Right lung (tissue), 5 donors: ENCODE data around the gene MON2. TPM values are rescaled to one million over a fixed set of nuclear protein-coding genes. Genes with fewer than 3 reads are reported as not detected.
"Not testable (repeated sequence)": the region's sequence is repeated elsewhere in the genome, so short reads cannot be mapped to it uniquely, and the experiment has no call there.

ENCODE experiments used
- DNase-seq, 2 donors: peaks; one replicate each; pipeline ENCODE4 v3.0.0-alpha.2; 2013
- polyA plus RNA-seq, 5 donors: library from polyadenylated mRNA; unstranded; fragments of 120-200 nt; gene quantifications; one replicate each; pipeline versions ENCODE4 v1.2.1 to v1.2.3, GENCODE V29; 2013; ENCODE audit warnings: inconsistent platforms in 1 of 5, low replicate concordance in 1 of 5; ENCODE audit not compliant: insufficient read length in 5 of 5, insufficient read depth in 1 of 5

Gene MON2
- polyA plus RNA-seq, 5 donors: 54.5 to 95.9 (median 81.0) TPM

DNA sequence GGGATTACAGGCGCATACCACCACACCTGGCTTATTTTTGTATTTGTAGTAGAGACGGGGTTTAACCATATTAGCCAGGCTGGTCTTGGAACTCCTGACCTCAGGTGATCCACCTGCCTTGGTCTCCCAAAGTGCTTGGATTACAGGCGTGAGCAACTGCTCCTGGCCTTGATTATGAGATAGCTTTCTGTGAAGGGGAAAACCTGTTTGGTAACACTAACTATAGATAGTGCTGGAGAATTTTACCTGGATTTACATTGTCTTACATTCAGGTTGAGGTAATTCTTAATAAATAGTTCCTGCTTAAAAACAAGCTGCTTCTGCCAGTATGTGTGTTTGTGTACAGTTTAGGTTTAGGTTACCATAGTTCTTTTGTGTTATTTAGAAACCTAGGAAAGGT, 77.1 kb downstream of the MON2 start:
- DNase-seq: no peak

DNA sequence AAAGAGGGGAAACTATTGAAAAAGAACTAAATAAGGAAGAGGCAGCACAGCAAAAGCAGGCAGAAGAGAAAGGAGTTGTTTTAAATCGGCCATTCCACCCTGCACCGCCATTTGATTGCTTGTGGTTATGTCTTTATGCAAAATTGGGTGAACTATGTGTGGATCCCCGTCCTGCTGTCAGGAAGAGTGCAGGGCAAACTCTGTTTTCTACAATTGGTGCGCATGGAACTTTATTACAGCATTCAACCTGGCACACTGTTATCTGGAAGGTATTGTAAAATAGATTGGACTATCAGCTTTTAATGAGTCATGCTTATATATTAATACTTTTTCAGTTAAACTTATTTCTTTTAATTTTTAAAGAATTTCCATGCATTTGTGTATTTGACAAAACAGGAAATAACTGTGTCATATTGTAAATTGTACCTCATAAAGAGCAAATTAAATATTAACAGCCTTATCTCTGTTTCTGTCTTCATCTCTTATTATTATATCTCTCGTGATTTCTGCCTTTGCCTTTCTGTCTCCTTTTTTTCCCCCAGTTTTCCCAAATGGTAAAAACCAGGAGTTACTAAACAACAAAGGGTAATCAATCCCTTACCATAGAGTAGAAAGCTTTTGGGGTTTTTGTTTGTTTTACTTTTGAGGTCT, 86.4 kb downstream of the MON2 start:
- DNase-seq: no peak

DNA sequence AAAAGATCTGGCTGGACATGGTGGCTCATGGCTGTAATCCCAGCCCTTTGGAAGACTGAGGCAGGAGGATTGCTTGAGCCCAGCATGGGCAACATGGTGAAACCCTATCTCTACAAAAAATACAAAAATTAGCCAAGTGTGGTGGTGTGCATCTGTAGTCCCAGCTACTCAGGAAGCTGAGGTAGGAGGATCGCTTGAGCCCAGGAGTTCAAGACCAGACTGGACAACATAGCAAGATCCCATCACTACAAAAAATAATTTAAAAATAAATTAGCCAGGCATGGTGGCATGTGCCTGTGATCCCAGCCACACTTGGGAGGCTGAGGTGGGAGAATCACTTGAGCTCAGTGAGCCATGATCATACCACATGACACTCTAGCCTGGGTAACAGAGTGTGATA, 92.7 kb downstream of the MON2 start:
- DNase-seq: not testable (repeated sequence)

DNA sequence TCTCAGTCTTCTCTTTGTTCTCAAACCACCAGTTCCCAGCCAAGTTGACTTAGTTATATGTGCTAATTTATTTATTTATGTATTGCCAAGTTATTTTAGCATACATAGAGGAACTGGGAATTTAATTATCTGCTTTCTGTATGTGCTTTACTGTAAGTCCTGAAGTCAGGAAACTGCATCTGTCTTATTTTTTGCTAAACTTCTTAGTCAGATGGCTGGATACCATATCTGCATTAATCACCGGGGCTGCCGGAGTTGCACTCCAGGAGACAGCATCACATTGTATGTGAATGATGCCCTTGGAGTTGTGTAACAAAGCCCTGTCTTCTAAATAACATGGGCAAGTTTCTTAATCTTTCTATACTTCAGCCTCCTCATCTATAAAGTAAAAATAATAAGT, 96.2 kb downstream of the MON2 start:
- no peak for DNase-seq

DNA sequence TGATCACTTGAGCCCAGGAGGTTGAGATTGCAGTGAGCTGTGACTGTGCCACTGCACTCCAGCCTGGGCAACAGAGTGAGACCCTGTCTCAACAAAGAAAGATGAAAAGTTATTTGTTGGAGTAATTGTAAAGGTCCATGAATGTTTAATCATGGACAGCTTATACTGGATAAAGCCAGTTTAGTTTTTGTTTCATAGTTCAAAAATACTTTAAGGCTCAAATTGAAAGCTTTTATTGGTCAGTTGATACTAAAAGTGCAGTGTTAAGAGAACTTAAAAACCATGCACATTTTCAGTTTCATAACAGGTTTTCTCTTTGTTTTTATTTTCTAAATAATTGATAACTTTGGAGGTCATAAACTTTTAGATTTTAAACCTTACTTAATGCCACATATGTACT, 108.4 kb downstream of the MON2 start:
- DNase-seq: no peak

DNA sequence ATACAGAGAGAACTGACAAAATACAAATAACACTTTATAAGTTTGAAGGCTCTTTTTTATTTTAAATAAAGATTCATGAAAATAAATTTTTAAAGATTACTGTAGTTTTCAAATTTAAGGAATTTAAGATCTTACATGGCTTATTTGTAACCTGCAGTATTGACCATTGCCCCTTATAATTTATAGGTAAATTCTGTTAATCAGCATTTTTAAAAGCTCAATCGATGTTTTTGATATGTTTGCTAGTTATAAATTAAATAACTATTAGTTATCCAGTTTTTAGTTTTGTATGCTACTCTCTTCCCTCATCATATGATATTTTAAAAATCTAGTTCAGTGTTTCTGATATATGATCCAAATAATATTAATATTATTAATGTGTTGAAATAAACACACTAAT, 109.9 kb downstream of the MON2 start:
- DNase-seq: no peak

DNA sequence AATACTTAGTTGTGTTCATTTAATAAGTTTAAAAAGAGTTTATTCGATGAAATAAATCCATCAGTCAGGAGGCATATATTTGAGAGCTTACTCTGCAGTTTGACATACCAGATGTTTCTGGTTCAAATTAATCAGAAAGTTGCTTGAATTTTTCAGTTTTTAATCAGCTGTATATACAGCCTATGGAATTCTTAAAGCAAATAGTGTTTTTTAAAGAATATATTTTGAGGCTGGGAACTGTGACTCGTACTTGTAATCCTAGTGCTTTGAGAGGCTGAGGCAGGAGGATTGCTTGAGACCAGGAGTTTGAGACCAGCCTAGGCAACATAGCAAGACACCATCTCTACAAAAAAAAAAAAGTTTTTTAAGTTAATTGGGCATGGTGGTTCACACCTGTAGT, 112.1 kb downstream of the MON2 start:
- DNase-seq: no peak

DNA sequence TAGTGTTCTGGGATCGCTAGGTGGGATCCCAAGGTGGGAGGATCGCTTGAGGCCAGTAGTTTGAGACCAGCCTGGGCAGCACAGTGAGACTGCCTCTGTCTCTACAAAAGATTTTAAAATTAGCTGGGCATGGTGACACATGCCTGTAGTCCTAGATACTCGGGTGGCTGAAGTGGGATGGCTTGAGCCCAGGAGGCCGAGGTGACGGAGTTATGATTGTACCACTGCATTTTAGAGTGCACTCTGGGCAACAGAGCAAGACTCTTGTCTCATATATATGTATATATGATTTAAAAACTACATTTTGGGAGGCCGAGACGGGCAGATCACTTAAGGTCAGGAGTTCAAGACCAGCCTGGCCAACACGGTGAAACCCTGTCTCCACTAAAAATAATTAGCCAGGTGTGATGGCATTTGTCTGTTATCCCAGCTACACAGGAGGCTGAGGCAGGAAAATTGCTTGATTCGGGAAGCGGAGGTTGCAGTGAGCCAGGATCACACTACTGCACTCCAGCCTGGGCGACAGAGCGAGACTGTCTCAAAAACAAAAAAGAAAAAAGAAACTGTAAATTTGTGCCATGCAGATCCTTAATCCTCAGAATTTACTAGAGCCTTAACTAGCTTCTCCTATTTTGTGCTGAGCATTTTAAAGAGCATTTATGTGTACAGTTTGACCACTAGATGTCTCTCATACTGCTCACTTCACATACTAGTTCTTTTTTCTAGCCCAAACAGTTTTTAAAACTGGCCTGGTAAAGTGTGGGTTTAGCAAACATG, 114.8 kb downstream of the MON2 start:
- DNase-seq: peak in 1 of 2 donors; percentile 42

DNA sequence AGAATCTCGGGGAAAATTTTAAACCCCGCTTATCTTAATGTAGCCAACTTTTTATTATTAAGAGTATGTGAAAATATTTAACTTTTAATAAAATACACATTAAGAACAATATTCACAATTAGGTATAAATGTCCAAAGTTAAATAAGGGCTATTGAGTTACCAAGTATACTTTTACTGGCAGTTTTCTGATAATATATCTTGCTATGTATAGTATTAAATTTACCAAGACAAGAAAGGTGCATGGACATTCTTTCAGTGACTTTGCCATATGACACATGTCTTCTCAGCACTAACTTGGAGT, 115.4 kb downstream of the MON2 start:
- no peak for DNase-seq

DNA sequence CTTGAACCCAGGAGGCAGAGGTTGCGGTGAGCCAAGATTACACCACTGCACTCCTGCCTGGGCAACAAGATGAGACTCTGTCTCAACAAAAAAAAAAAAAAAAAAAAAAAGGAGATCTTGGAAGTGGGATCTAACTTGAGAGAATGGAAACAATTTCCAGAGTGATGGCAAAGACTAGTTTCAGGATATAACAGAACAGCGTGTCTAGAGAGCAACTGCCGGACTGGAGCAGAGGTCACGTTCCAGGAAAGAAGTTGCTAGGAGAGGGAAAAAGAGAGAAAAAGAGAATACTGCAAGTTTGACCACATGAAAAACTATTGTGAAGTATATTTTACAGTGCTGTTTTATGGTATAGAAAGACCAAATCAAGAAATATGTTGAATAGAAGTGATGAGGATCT, 118.0 kb downstream of the MON2 start:
- DNase-seq: no peak

DNA sequence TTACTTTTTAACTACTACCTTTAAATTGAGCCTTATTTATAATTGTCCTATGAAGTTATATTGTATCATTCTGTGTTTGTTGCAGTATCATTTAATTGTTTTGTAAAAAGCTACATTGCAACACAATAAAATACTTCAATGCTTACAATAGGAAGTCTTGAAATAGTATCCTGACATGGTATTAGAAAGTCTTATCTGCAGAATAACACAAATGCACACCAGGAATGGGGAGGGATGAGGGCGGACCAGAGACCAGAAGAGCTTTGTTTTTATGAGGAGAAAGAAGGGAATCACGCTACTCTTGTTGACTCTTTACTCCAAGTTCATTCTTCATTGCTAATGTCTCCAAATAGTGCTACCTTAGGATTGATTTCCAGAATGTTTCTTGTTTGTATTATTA, 120.2 kb downstream of the MON2 start:
- DNase-seq: no peak

DNA sequence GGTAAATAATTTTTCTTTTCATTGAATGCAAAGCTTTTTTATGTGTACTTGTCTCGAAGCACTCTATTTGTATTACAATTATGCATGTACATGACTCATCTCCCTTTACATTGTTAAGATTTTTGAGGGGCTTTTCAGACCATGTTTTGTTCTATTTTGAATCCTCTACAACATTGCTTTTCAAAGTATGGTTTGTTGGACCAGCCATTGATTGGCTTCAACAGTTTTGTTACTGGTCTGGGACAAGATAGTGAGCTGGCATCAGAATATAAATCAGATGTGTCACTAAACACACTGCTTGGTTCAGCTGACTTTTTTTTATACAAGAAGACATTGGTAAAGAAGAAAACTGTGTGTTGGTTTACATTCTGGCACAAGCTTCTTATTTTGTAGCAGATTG, 122.3 kb downstream of the MON2 start:
- no peak for DNase-seq

DNA sequence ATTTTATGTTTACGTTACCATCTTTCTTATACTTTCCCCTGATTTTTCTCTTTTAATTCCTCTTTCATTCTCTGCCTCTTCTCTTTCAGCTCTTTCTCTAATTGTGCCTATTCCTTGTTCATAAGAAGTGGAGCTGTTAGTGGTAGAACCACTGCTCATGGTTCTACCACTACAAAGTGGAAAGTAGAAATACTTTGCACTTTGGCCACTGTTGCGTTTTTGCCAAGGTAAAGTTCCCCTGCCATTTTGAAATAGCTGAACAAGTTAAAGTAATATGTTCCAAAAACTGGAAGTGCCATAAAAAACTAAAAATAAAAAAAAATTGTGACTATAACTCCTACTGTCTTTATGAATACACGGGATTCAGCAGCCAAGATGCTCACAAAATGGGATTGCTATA, 130.6 kb downstream of the MON2 start:
- DNase-seq: no peak

DNA sequence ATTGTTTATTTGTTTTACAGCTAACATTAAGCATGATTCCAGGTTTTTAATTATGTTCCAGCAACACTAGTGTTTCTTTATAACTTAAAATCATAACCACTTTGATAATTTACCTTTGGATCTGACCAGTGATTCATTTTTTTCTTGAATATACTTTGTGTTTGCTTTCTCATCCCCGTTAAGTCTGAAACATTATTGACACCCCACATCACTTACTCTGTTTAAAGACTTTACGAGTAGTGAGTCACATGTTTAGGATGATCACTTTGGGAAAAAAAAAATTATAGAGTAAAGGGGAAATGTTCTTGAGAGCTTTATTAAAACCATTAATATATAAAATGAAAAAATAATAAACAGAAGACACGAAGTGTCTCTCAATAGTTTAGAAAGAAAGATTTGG, 132.2 kb downstream of the MON2 start:
- DNase-seq: no peak

DNA sequence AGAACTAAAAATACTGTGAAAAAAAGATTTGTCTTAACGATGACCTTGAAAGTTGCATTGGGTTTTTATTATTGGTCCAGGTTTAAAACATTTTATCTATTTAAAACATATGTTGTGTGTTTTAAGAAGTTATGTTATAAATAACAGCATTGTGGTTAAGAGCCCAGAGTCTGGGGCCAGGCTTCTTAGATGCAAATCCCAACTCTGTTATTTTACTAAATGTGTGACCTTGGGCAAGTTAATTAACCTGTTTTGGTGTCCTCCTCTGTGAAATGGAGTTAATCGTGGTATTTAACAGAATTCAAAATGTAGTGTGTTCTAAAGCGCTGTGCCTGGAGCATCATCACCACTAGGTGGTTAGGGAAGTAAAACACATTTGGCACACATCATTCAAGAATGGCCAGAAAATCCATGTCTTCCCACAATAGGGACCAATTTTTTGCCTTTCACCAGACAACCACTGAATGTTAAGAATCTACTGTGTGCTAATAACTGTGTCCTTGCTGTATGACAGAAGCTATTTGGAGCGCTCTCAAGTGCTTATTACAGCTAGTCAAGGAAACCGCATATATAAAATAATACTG, 133.3 kb downstream of the MON2 start:
- DNase-seq: no peak

DNA sequence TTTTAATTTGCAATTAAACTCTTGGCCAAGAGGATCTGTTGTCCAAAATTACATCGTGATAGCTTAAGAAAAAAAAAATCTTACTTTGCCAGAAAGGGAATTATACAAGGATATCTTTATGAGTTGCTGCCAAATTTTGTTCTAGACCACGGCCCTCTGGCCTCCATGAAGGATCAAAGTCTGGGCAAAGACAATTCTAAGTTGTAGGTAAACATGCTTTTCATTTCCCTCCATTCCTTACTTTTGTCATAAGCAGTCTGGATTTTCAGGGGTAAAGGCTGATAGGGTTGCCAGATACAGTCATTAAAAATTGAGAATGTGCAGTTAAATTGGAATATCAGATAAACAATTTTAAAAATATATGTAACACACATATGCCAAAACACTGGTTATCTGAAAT, 135.1 kb downstream of the MON2 start:
- DNase-seq: no peak

DNA sequence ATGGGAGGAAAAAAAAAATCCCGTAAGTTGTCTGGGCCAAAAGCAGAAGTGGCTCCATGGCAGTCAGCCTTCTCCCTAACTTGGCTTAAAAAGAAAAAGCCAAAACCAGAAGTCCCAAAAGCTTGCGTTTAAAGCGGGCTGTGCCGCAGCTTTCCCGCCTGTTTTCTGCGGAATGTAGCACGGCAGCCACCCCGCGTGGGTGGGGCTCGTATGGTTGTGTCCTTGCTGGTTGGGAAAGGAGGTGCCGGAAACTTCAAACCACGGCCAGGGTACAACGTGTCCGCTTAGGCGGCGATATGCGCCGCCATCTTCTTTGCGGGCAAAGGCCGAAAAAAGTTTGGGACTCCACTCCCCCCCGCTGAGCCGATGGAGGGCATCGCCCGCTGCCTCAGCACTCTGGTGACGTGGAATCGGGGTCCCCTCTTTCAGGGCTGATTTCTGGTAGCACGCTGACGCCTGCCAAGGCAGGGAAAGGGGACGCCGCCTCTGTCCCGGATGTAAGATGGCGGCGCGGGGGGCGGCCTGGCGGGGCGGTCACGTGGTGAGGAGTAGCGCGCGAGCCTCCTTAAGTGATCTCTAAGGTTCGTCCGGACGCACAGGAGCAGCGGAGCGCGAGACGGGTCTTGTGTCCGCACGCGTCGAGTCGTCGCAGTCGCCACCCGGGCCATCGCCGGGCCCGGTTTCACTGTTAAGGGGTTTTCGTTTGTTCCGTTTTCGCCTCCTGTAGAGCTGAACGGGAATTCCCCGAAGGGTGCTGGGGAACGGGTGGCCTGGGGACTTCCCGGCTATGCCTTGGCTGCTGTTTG, 135.8 kb downstream of the MON2 start:
- DNase-seq: peak; percentile 91 to 93

DNA sequence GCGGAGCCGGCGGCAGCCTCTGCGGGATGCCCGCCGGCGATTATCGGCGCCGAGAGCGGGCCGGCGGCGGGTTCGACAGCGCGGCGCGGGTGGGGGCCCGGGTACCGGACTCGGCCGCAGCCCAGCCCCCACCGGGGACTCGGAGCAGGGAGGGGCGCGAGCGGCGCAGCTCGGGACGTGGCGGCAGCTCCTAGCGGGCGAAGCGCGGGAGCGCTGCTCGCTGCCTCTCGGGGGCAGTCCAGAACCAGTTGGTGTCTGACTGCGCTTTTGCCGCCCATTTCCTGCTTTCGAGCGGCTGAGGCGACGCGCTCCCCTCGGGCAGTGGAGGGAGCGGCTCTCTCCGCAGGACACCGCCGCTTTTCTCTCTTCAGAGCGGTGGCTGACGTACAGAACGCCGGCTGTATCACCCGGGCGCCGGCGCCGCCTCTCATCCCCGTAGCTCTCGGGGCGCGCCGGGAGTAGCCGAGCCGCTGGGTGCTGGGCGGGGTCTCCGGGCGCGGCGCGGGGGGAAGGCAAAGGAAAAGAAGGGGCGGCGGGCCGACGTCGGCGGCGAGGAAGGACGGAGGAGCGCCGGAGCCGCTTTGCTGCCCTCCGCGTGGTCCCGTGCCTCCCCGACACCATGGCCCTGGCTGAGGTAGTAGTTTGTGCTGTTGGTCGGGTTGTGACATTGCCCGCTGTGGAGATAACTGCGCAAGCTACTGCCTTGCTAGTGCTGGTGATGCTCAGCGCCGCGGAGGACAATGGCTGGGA, 136.6 kb downstream of the MON2 start:
- DNase-seq: peak; percentile 91 to 92

DNA sequence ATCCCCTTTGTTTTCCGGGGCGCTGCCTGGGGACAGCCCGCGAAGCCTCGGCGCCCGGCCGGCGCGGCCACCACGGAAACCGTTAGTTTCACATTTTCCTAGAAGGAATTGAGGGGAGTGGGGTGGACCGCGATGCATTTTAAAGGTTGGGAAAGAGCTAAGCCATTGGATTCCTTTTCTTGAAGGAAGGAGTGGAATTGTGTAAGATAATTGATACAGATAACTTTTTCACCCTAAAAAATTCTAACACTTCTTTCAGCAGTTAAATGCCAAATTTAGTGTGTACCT, 137.1 kb downstream of the MON2 start:
- no peak for DNase-seq

DNA sequence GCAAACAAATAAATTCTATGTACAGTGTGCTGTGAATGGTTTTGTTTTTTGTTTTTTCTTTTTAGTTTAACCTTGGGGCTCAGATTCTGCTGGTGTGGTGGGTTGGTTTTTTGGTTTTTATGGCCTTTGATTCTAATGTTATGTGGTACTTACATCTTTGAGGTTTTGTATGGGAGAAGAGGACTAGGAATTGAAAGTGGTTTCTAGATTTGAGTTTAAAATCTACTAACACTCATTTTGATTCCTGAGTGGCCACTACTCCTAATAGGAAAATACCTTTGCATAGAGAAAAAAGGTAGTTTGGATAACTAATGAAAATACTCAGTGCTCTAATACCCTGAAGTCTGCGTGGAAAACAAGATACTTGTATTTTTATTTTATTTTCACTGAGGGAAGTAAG, 137.7 kb downstream of the MON2 start:
- no peak for DNase-seq

DNA sequence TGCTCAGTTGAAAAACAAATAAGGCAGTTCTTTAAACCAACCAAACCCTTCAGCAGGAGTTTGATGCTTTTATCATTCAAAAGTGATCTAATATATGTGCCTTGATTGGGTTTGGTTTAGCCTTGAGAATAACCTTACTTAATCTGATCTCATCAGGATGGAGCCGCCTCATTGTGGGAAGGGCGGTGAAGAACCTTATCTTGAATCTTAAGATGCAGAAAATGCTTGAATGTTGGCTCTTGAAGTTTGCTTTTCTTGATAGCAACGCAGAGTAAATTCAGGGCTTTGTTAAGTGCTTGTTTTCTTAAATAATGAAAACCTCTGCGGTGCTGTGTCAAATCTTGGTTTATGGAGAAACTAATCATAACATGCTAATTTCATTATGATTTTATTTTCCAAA, 138.2 kb downstream of the MON2 start:
- no peak for DNase-seq

DNA sequence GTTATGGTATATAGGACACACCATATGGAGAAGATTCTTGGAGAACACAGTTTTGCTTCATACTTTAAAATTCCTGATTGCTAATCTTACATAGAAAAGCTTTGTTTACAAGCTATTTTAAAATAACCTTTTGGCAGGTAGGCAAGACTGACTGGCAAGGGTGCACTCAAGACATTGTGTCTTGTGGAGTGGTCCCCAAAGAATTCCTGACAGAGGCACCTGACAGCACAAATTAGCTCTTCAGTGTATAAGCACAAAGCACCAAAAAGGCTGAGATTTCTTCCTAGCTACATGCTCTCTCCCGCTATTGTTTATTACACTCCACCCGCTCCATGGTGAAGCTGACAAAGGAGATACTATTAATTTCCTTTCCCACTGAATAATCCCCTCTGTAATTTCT, 139.4 kb downstream of the MON2 start:
- DNase-seq: no peak
